ENCODE measurements around the gene KCNMB2.
"Not testable (repeated sequence)": the region's sequence is repeated elsewhere in the genome, so short reads cannot be mapped to it uniquely, and the experiment has no call there.

KCNMB2 gene

GRCh38 chr3:178508443-178508825 lies 27.8 kb upstream of the KCNMB2 start:
- TF ChIP-seq, protein P1, sequence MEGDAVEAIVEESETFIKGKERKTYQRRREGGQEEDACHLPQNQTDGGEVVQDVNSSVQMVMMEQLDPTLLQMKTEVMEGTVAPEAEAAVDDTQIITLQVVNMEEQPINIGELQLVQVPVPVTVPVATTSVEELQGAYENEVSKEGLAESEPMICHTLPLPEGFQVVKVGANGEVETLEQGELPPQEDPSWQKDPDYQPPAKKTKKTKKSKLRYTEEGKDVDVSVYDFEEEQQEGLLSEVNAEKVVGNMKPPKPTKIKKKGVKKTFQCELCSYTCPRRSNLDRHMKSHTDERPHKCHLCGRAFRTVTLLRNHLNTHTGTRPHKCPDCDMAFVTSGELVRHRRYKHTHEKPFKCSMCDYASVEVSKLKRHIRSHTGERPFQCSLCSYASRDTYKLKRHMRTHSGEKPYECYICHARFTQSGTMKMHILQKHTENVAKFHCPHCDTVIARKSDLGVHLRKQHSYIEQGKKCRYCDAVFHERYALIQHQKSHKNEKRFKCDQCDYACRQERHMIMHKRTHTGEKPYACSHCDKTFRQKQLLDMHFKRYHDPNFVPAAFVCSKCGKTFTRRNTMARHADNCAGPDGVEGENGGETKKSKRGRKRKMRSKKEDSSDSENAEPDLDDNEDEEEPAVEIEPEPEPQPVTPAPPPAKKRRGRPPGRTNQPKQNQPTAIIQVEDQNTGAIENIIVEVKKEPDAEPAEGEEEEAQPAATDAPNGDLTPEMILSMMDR (IDR thresholded peaks at IDR 0.05; ENCODE audit: insufficient read depth, low read depth, low read length, missing control alignments): no peak
- DNase-seq (ENCODE audit: low read depth): no peak
- no peak overlapping the region for H3K4me3 ChIP-seq (ENCODE audit: low read depth, low read length)

DNA sequence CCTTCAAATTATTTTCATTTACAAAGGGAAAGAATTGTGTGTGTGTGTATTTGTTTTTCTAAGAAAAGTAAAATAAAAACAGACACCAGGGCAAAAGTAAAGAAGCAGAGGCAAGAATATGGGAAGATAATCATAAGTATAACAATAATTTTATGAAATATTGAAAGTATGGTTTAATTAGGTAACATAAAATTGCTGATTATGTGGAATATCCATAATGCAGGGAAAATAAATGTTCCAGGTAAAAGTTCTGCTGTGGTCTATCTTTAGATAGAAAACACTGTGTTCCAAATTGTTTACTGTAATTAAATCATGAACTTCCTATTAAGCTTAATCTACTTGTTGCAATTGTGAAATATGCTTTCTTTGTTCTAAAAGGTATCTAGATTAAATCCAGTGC lies 25.7 kb upstream of the KCNMB2 start:
- DNase-seq (ENCODE audit: low read depth): no peak
- TF ChIP-seq, protein P1 (IDR thresholded peaks at IDR 0.05; ENCODE audit: insufficient read depth, low read depth, low read length, missing control alignments): no peak

GRCh38 chr3:178512647-178513046 lies 23.6 kb upstream of the KCNMB2 start:
- DNase-seq (ENCODE audit: low read depth): no peak
- no peak overlapping the region for H3K4me3 ChIP-seq (ENCODE audit: low read depth, low read length)
- TF ChIP-seq, protein P1 (IDR thresholded peaks at IDR 0.05; ENCODE audit: insufficient read depth, low read depth, low read length, missing control alignments): no peak

More for the DNA sequence above, 25.7 kb upstream of the KCNMB2 start:
- H3K4me3 ChIP-seq (ENCODE audit: low read depth, low read length): no peak overlapping the region

- TF ChIP-seq, protein P1 (IDR thresholded peaks at IDR 0.05; ENCODE audit: insufficient read depth, low read depth, low read length, missing control alignments): no peak
- peak; percentile 80 for DNase-seq (ENCODE audit: low read depth)
- no peak overlapping the region for H3K4me3 ChIP-seq (ENCODE audit: low read depth, low read length)
These were observed 22.5 kb upstream of the KCNMB2 start for GRCh38 chr3:178513546-178514380.

GRCh38 chr3:178514401-178514800 lies 21.8 kb upstream of the KCNMB2 start:
- TF ChIP-seq, protein P1 (IDR thresholded peaks at IDR 0.05; ENCODE audit: insufficient read depth, low read depth, low read length, missing control alignments): no peak
- H3K4me3 ChIP-seq (ENCODE audit: low read depth, low read length): no peak overlapping the region
- peak; percentile 68 for DNase-seq (ENCODE audit: low read depth)

DNA sequence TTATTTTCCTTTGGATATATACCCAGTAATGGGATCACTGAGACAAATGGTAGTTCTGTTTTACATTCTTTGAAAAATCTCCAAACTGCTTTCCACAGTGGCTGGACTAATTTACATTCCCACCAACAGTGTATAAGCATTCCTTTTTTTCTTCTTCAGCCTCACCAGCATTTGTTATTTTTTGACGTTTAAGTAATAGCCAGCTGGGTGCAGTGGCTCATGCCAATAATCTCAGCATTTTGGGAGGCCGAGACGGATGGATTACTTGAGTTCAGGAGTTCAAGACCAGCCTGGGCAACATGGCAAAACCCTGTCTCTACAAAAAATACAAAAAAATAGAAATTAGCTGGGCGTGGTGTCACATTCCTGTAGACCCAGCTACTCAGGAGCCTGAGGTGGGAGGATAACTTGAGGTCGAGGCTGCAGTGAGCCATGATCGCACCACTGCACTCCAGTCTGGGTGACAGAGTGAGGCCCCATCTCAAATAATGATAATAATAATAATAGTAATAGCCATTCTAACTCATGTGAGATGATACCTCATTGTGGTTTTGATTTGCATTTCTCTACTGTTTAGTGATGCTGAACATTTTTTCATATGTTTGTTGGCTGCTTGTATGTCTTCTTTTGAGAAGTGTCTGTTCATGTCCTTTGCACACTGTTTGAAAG lies 21.0 kb upstream of the KCNMB2 start:
- not testable (repeated sequence) for H3K4me3 ChIP-seq (ENCODE audit: low read depth, low read length)
- DNase-seq (ENCODE audit: low read depth): peak; percentile 79

GRCh38 chr3:178517665-178518334 lies 18.4 kb upstream of the KCNMB2 start:
- H3K4me3 ChIP-seq (ENCODE audit: low read depth, low read length): peak overlapping the region; percentile 40
- peak; percentile 44 for DNase-seq (ENCODE audit: low read depth)
- TF ChIP-seq, protein P1 (IDR thresholded peaks at IDR 0.05; ENCODE audit: insufficient read depth, low read depth, low read length, missing control alignments): no peak
